ENCODE results near the gene RTN4R. TPM values are rescaled to one million over a fixed set of nuclear protein-coding genes. Genes with fewer than 3 reads are reported as not detected.
"Not testable (repeated sequence)": the region's sequence is repeated elsewhere in the genome, so short reads cannot be mapped to it uniquely, and the experiment has no call there.

Gene RTN4R
- total RNA-seq, 1 experiment from 2014 or later: 11.1 TPM

DNA sequence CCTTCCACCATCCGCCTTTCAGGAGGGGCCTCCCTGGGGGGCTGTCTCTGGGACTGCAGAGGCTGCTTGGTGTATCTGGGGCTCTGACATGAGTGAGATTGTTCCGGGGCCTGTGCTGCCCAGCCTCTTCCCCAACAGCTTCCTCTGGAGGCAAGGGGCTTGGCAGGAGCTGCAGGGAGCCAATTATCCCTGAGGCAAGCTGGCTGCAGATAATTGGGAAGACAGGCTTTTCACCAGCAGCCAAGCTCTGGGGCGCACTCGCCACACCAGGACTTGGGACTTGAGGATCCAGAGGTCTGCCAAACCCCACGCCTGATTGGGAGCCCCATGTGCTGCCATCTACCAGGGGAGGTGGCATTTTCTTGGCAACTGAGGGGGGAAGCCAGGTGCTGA lies 15.6 kb upstream of the RTN4R start:
- ChIA-PET POLR2A (no interaction called here), CTCF (interaction anchor here (2.8 kb wide), 1 partner anchor 126 kb away, joined by 11 read pairs; no protein-coding TSS in a partner anchor)
- Mint-ChIP-seq H3K36me3 (ENCODE audit: insufficient read depth, unreplicated experiment) (no peaks in the 10 kb centered on the region), H3K27ac (ENCODE audit: unreplicated experiment) (no peak overlapping the region), H3K27me3 (ENCODE audit: insufficient read depth, unreplicated experiment) (peaks cover 7% of the 10 kb centered on the region), H3K9me3 (ENCODE audit: unreplicated experiment) (no peaks in the 10 kb centered on the region), H3K4me3 (ENCODE audit: unreplicated experiment) (no peak overlapping the region), H3K4me1 (ENCODE audit: low read depth, unreplicated experiment) (no peaks in the 10 kb centered on the region)
- Histone ChIP-seq H3K36me3 (ENCODE audit: control insufficient read depth, insufficient read depth, low read length) (no peaks in the 10 kb centered on the region), H3K4me3 (ENCODE audit: low read depth, low read length) (no peak overlapping the region), H3K4me1 (no peaks in the 10 kb centered on the region), H3K9me3 (no peaks in the 10 kb centered on the region), H3K27me3 (replicated peaks; ENCODE audit: control insufficient read depth, insufficient read depth, low read length) (no peaks in the 10 kb centered on the region)
- intact Hi-C loops (cut with micrococcal nuclease; ENCODE audit: unreplicated experiment): no loop called here
- TF ChIP-seq, protein P1, sequence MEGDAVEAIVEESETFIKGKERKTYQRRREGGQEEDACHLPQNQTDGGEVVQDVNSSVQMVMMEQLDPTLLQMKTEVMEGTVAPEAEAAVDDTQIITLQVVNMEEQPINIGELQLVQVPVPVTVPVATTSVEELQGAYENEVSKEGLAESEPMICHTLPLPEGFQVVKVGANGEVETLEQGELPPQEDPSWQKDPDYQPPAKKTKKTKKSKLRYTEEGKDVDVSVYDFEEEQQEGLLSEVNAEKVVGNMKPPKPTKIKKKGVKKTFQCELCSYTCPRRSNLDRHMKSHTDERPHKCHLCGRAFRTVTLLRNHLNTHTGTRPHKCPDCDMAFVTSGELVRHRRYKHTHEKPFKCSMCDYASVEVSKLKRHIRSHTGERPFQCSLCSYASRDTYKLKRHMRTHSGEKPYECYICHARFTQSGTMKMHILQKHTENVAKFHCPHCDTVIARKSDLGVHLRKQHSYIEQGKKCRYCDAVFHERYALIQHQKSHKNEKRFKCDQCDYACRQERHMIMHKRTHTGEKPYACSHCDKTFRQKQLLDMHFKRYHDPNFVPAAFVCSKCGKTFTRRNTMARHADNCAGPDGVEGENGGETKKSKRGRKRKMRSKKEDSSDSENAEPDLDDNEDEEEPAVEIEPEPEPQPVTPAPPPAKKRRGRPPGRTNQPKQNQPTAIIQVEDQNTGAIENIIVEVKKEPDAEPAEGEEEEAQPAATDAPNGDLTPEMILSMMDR (IDR thresholded peaks at IDR 0.05; ENCODE audit: insufficient read depth in 1 of 2, low read depth in 1 of 2, low read length in 1 of 2, severe bottlenecking in 1 of 2, unreplicated experiment in 1 of 2): no peak
- BruUV-seq (replicated peaks): no TSS peak
- DNase-seq: no peak

DNA sequence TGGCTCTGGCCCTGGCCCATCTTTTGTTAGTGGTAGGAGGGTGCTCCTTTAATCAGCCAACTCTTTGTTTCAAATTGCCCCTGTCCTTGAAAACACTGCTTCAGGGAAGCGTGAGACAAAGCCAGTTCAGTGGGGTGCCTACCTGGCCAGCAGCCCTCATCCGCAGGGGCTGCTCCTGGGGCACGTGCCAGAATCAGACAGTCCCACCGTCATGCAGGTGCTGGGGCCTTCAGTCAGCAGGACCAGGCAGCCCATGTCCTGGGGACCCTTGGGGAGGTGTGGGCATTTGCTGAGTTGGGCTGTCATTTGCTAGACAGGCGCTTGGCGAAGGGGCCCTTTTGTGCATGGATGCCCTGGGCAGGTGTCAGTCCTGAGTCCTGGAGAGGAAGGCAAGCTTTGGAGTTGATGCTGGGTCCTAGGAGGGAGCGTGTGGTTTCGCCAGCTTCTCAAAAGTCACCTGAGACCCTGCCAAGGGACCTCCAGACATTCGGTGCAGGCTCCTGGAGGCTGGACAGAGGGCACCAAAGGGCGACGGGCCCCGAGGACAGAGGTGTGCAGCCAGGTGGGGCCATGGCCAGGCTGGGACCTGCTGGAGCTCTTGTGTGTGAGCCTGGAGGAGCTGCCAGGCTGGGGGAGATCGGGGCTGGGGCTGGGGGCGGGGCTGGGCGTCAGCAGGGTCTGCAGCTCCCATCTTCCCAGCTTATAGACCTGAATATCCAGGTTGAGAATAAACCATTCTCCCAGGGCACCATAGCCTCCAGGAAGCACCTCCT lies 15.0 kb upstream of the RTN4R start:
- intact Hi-C loops (cut with micrococcal nuclease; ENCODE audit: unreplicated experiment): no loop called here
- H3K4me3 Mint-ChIP-seq (ENCODE audit: unreplicated experiment): no peak overlapping the region
- no peaks in the 10 kb centered on the region for H3K9me3 Mint-ChIP-seq (ENCODE audit: unreplicated experiment)
- BruUV-seq (replicated peaks): no TSS peak
- H3K27me3 Mint-ChIP-seq (ENCODE audit: insufficient read depth, unreplicated experiment): peaks cover 7% of the 10 kb centered on the region
- H3K36me3 Mint-ChIP-seq (ENCODE audit: insufficient read depth, unreplicated experiment): no peaks in the 10 kb centered on the region
- H3K27ac Mint-ChIP-seq (ENCODE audit: unreplicated experiment): no peak overlapping the region
- no peak overlapping the region for H3K4me3 ChIP-seq (ENCODE audit: low read depth, low read length)
- H3K36me3 ChIP-seq (ENCODE audit: control insufficient read depth, insufficient read depth, low read length): no peaks in the 10 kb centered on the region
- no peaks in the 10 kb centered on the region for H3K27me3 ChIP-seq (replicated peaks; ENCODE audit: control insufficient read depth, insufficient read depth, low read length)
- TF ChIP-seq, protein P1 (IDR thresholded peaks at IDR 0.05; ENCODE audit: insufficient read depth in 1 of 2, low read depth in 1 of 2, low read length in 1 of 2, severe bottlenecking in 1 of 2, unreplicated experiment in 1 of 2): no peak
- ChIA-PET POLR2A (no interaction called here), CTCF (interaction anchor here (2.8 kb wide), 1 partner anchor 126 kb away, joined by 11 read pairs; no protein-coding TSS in a partner anchor)
- no peaks in the 10 kb centered on the region for H3K4me1 ChIP-seq
- no peaks in the 10 kb centered on the region for H3K4me1 Mint-ChIP-seq (ENCODE audit: low read depth, unreplicated experiment)
- H3K9me3 ChIP-seq: no peaks in the 10 kb centered on the region
- DNase-seq: no peak

DNA sequence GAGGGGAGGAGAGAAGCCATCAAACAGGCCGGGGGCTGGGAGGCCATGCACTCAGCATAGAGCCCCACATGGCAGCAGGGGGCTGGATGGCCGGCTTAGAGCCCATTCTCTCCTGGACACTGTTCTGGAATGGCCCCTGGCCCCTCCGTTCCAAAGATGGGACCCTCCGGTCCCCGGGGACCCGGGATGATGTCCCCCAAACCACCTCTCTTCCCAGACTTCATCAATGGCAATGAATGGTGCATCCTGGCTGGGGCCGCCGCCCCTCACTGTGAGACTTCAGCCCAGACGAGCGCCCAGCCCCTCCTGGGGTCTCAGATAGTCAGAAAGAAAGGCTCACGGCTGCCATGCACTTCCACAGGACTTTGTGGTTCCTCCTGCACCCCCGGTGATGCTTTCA lies 13.8 kb upstream of the RTN4R start:
- no peaks in the 10 kb centered on the region for H3K4me1 ChIP-seq
- no peak overlapping the region for H3K27ac Mint-ChIP-seq (ENCODE audit: unreplicated experiment)
- no peaks in the 10 kb centered on the region for H3K27me3 ChIP-seq (replicated peaks; ENCODE audit: control insufficient read depth, insufficient read depth, low read length)
- no peaks in the 10 kb centered on the region for H3K4me1 Mint-ChIP-seq (ENCODE audit: low read depth, unreplicated experiment)
- no peaks in the 10 kb centered on the region for H3K9me3 Mint-ChIP-seq (ENCODE audit: unreplicated experiment)
- H3K4me3 Mint-ChIP-seq (ENCODE audit: unreplicated experiment): no peak overlapping the region
- no peaks in the 10 kb centered on the region for H3K36me3 ChIP-seq (ENCODE audit: control insufficient read depth, insufficient read depth, low read length)
- no peaks in the 10 kb centered on the region for H3K36me3 Mint-ChIP-seq (ENCODE audit: insufficient read depth, unreplicated experiment)
- peaks cover 7% of the 10 kb centered on the region for H3K27me3 Mint-ChIP-seq (ENCODE audit: insufficient read depth, unreplicated experiment)
- TF ChIP-seq, protein P1 (IDR thresholded peaks at IDR 0.05; ENCODE audit: insufficient read depth in 1 of 2, low read depth in 1 of 2, low read length in 1 of 2, severe bottlenecking in 1 of 2, unreplicated experiment in 1 of 2): no peak
- CTCF ChIA-PET: no interaction called here
- H3K4me3 ChIP-seq (ENCODE audit: low read depth, low read length): no peak overlapping the region
- BruUV-seq (replicated peaks): no TSS peak
- POLR2A ChIA-PET: interaction anchor here (0.6 kb wide), 1 partner anchor 10 kb away, joined by 3 read pairs; no protein-coding TSS in a partner anchor
- H3K9me3 ChIP-seq: no peaks in the 10 kb centered on the region
- DNase-seq: no peak
- intact Hi-C loops (cut with micrococcal nuclease; ENCODE audit: unreplicated experiment): no loop called here

DNA sequence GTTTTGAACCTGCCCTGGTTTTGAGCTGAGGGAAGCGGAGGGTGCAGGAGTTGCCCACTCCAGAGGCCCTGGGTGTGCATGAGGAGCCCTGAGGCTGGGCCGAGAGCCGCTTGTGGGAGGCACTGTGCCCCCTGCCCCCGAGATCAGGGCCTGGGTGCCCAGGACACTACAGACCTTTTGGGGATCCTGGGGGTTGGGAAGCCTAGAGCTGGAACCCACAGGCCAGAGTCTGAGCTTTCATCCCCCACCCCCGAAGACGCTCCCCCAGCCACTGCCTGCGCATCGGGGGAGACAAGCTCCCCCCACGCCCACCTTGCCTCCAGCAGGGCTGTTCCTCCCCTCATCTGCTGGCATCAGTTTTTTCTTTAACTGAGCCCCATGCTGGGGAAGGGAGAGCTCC lies 13.4 kb upstream of the RTN4R start:
- H3K36me3 ChIP-seq (ENCODE audit: control insufficient read depth, insufficient read depth, low read length); intact Hi-C loops (cut with micrococcal nuclease; ENCODE audit: unreplicated experiment); H3K27me3 Mint-ChIP-seq (ENCODE audit: insufficient read depth, unreplicated experiment); BruUV-seq (replicated peaks); H3K4me1 ChIP-seq; DNase-seq; H3K27ac Mint-ChIP-seq (ENCODE audit: unreplicated experiment); H3K36me3 Mint-ChIP-seq (ENCODE audit: insufficient read depth, unreplicated experiment); H3K27me3 ChIP-seq (replicated peaks; ENCODE audit: control insufficient read depth, insufficient read depth, low read length); H3K4me3 ChIP-seq (ENCODE audit: low read depth, low read length); H3K4me3 Mint-ChIP-seq (ENCODE audit: unreplicated experiment); H3K9me3 Mint-ChIP-seq (ENCODE audit: unreplicated experiment); H3K4me1 Mint-ChIP-seq (ENCODE audit: low read depth, unreplicated experiment); H3K9me3 ChIP-seq; CTCF ChIA-PET: not testable (repeated sequence)
- POLR2A ChIA-PET: interaction anchor here (0.6 kb wide), 1 partner anchor 10 kb away, joined by 3 read pairs; no protein-coding TSS in a partner anchor

Data from Caco-2 (cell line).